DOHH2 (cell line): ENCODE results near the gene ETF1.

Source experiments
- H3F3A ChIP-seq: fragments of 200-600 bp; sonication (generic), shearing (Covaris generic); 2 replicates; pipeline ENCODE4 v1.6.0; 2016; ENCODE audit warnings: antibody characterized with exemption, mild to moderate bottlenecking; ENCODE audit not compliant: control insufficient read depth, insufficient read depth
- H3K27ac ChIP-seq: fragments of 200-600 bp; sonication (generic); 2 replicates; pipeline ENCODE4 v1.5.1; 2014; ENCODE audit warnings: low read depth, mild to moderate bottlenecking, low read length, moderate library complexity
- H3K27me3 ChIP-seq: fragments of 200-600 bp; sonication (generic); 2 replicates; pipeline ENCODE4 v1.6.1; 2014; ENCODE audit warnings: mild to moderate bottlenecking, low read length, mixed read lengths; ENCODE audit not compliant: control insufficient read depth
- H3K36me3 ChIP-seq: fragments of 200-600 bp; sonication (generic); 2 replicates; pipeline ENCODE4 v1.6.1; 2014; ENCODE audit warnings: mild to moderate bottlenecking, low read length, moderate library complexity, mixed read lengths; ENCODE audit not compliant: control insufficient read depth
- H3K4me1 ChIP-seq: fragments of 200-600 bp; sonication (generic); 2 replicates; pipeline ENCODE4 v1.6.1; 2014; ENCODE audit warnings: mild to moderate bottlenecking, low read length, mixed read lengths; ENCODE audit not compliant: control insufficient read depth
- H3K4me2 ChIP-seq: fragments of 200-600 bp; sonication (generic); 2 replicates; pipeline ENCODE4 v1.6.0; 2014; ENCODE audit warnings: mild to moderate bottlenecking, low read length, moderate library complexity
- H3K4me3 ChIP-seq: fragments of 200-600 bp; sonication (generic); 2 replicates; pipeline ENCODE4 v1.5.1; 2014; ENCODE audit warnings: mild to moderate bottlenecking, low read length, mixed read lengths
- H3K79me2 ChIP-seq: fragments of 200-600 bp; sonication (generic); 2 replicates; pipeline ENCODE4 v1.6.1; 2014; ENCODE audit warnings: mild to moderate bottlenecking, low read length, mixed read lengths; ENCODE audit not compliant: control insufficient read depth
- H3K9me2 ChIP-seq: fragments of 200-600 bp; sonication (generic); replicated peaks from 2 replicates; pipeline ENCODE4 v1.6.1; 2014; ENCODE audit warnings: mild to moderate bottlenecking, low read length, mixed read lengths; ENCODE audit not compliant: control insufficient read depth
- H3K9me3 ChIP-seq: fragments of 200-600 bp; sonication (generic); 2 replicates; pipeline ENCODE4 v1.6.1; 2014; ENCODE audit warnings: antibody characterized with exemption, low read length, mixed read lengths; ENCODE audit not compliant: control insufficient read depth, insufficient read depth
- H4K20me1 ChIP-seq: fragments of 200-600 bp; sonication (generic); 2 replicates; pipeline ENCODE4 v1.6.0; 2014; ENCODE audit warnings: low read depth, mild to moderate bottlenecking, antibody characterized with exemption, low read length, moderate library complexity; ENCODE audit not compliant: control insufficient read depth, insufficient read depth
- CTCF ChIP-seq: fragments of 200-600 bp; sonication (generic); IDR thresholded peaks from one replicate; pipeline ENCODE4 v1.5.1; 2014; ENCODE audit warnings: antibody characterized with exemption, mild to moderate bottlenecking, low read depth, low read length; ENCODE audit not compliant: poor library complexity, severe bottlenecking
- EZH2phosphoT487 ChIP-seq: fragments of 200-600 bp; sonication (generic); IDR thresholded peaks from 2 replicates; pipeline ENCODE4 v1.6.1; 2017; ENCODE audit warnings: borderline replicate concordance, mild to moderate bottlenecking, antibody characterized with exemption, low read length, moderate library complexity, mixed read lengths

Gene ETF1

DNA sequence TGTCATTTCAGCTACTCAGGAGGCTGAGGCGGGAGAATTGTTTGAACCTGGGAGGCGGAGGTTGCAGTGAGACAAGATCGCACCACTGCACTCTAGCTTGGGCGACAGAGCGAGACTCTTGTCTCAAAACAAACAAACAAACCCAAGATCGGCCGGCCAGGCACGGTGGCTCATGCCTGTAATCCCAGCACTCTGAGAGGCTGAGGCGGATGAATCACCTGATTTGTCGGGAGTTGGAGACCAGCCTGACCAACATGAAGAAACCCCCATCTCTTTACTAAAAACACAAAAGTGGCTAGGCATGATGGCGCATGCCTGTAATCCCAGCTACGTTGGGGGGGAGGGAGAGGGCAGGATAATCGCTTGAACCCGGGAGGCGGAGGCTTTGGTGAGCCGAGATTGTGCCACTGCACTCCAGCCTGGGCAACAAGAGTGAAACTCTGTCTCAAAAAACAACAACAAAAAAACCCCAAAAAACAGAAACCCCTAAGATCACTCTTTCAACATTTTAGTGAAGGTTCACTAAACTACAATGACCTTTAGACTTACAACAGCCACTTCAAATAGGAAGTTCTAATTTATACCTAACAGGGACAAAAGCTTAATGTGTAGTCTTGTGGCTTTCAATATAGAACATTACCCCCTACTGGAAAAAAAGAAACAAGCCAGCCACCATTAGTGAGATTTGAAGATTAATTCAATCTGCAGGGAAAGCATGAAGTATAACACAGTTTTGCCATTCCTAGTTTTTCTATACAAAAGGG is 25.2 kb upstream of the ETF1 start:
- H3K36me3 ChIP-seq, result peaks cover 98% of the 10 kb centered on the region
- no peak overlapping the region for H3K4me3 ChIP-seq
- H3K79me2 ChIP-seq, result peaks cover 98% of the 10 kb centered on the region
- no peaks in the 10 kb centered on the region for H3K9me2 ChIP-seq
- H3K4me1 ChIP-seq, result peaks cover 1% of the 10 kb centered on the region
- H4K20me1 ChIP-seq, result peaks cover 24% of the 10 kb centered on the region; the same call in 1 of the 2 replicates
- H3K27me3 ChIP-seq, result no peaks in the 10 kb centered on the region
- TF ChIP-seq CTCF (peak; percentile 21), EZH2phosphoT487 (no peak)
- no peak overlapping the region for H3K27ac ChIP-seq
- no peaks in the 10 kb centered on the region for H3K9me3 ChIP-seq
- no peak overlapping the region for H3K4me2 ChIP-seq
- H3F3A ChIP-seq, result peaks cover 13% of the 10 kb centered on the region

- H4K20me1 ChIP-seq, result peaks cover 24% of the 10 kb centered on the region; the same call in 1 of the 2 replicates
- H3K27ac ChIP-seq, result no peak overlapping the region
- no peaks in the 10 kb centered on the region for H3K4me1 ChIP-seq
- H3K9me3 ChIP-seq, result no peaks in the 10 kb centered on the region
- H3K79me2 ChIP-seq, result peaks cover 93% of the 10 kb centered on the region
- H3K4me2 ChIP-seq, result no peak overlapping the region
- no peaks in the 10 kb centered on the region for H3K9me2 ChIP-seq
- peaks cover 11% of the 10 kb centered on the region for H3F3A ChIP-seq
- peaks cover 94% of the 10 kb centered on the region for H3K36me3 ChIP-seq
- TF ChIP-seq EZH2phosphoT487 (no peak), CTCF (no peak)
- no peaks in the 10 kb centered on the region for H3K27me3 ChIP-seq
- no peak overlapping the region for H3K4me3 ChIP-seq
Measured at GRCh38 chr5:138566792-138567191, 23.8 kb upstream of the ETF1 start.

DNA sequence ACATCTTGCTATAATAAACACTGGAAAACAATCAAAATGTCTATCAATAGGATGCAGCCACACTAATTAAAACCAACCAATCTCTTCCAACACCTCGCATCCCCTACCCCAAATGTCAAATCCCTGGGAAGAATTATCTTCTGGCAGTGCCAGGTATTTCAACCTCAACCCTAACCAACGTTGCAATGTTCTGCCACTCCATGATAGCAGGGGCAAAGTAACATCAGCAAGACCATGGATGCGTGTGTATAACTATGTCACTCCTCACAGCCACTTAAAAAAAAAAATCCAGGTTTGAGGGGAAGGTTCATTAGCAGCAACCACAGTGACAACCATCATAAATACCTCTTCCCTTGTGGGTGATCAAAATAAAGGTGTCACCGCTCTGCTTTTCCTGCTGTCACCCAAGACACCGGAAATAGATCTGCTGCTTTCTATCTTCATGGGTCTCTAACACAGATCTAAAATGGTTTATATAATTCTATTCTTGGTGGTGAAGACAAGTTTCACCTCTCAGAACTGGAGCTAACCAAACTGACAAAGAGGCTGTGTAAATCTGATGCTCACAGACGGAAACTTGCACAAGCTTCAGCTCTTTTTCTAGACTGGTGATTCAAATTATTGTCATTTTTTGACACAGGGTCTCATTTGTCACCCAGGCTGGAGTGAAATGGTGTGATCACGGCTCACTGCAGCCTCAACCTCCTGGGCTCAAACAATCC is 22.2 kb upstream of the ETF1 start:
- Histone ChIP-seq H3K9me2 (no peaks in the 10 kb centered on the region), H3K79me2 (peaks cover 86% of the 10 kb centered on the region), H3K9me3 (no peaks in the 10 kb centered on the region), H3K4me1 (no peaks in the 10 kb centered on the region), H3K27ac (no peak overlapping the region), H3F3A (peaks cover 15% of the 10 kb centered on the region), H3K27me3 (no peaks in the 10 kb centered on the region), H3K4me3 (no peak overlapping the region), H4K20me1 (peaks cover 24% of the 10 kb centered on the region; the same call in 1 of the 2 replicates), H3K36me3 (peaks cover 94% of the 10 kb centered on the region), H3K4me2 (no peak overlapping the region)
- TF ChIP-seq CTCF (no peak), EZH2phosphoT487 (no peak)
